SU-DHL-6 (cell line): ENCODE results near the gene VEZT.

Experiments used
- CTCF ChIP-seq: fragments of 200-600 bp; sonication (generic); IDR thresholded peaks from one replicate; pipeline ENCODE4 v1.5.1; 2017; ENCODE audit warnings: antibody characterized with exemption, mild to moderate bottlenecking, low read length, moderate library complexity; ENCODE audit not compliant: insufficient read depth, poor library complexity, severe bottlenecking
- EZH2phosphoT487 ChIP-seq: fragments of 200-600 bp; sonication (generic), shearing (Covaris generic); conservative IDR thresholded peaks from 2 replicates; pipeline ENCODE4 v1.6.1; 2018; ENCODE audit warnings: mild to moderate bottlenecking, antibody characterized with exemption, low read length, moderate library complexity, mixed read lengths

GRCh38 chr12:95213928-95214327 lies 3.7 kb upstream of the VEZT start:
- no peak for TF ChIP-seq CTCF
- TF ChIP-seq EZH2phosphoT487, result no peak
